ENCODE data around the gene TIMM22.
"Not testable (repeated sequence)": the region's sequence is repeated elsewhere in the genome, so short reads cannot be mapped to it uniquely, and the experiment has no call there.

TIMM22 gene

DNA sequence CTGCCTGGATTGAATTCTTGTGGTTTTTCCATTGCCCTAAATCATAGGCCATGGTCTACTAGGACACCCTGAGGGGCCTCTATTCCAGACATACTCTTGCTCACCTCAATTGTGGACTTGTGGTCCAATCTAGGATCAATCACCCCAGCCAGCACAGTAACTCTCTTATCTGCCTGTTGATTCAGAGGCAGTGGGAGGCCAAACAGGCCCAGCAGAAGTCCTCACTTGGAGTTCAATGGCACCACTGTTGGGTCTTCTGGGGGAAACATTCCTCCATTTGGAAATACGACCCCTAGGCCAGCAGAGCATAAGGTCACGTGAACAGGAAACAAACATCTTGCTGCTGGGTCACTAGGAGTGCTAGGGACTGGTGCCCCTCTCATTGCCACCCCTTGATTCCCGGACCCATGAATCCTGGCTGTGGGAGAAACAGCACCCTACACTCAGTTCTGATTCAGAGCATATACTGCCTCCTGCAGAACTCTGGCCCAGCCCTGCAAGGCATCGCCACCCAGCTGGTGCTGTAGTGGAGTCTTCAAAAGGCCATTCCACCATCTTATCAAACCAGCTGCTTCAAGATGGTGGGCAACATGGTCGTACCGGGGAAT, 10.5 kb upstream of the TIMM22 start:
- Histone ChIP-seq H3K9ac (ENCODE audit: insufficient read length) (no peak overlapping the region), H3K36me3 (ENCODE audit: insufficient read depth, low read length) (no peaks in the 10 kb centered on the region), H3K27ac (no peak overlapping the region), H3K9me3 (ENCODE audit: low read depth, low read length) (no peaks in the 10 kb centered on the region), H3K4me3 (no peak overlapping the region)
- TF ChIP-seq EZH2 (IDR thresholded peaks at IDR 0.05) (no peak), POLR2AphosphoS5 (IDR thresholded peaks at IDR 0.05; ENCODE audit: borderline replicate concordance, low read depth, low read length) (no peak), FOXP2 (optimal IDR thresholded peaks at IDR 0.05; ENCODE audit: control extremely low read depth, extremely low read length, insufficient read depth) (no peak)
- no peak for DNase-seq (ENCODE audit: low read depth, low spot score)

DNA sequence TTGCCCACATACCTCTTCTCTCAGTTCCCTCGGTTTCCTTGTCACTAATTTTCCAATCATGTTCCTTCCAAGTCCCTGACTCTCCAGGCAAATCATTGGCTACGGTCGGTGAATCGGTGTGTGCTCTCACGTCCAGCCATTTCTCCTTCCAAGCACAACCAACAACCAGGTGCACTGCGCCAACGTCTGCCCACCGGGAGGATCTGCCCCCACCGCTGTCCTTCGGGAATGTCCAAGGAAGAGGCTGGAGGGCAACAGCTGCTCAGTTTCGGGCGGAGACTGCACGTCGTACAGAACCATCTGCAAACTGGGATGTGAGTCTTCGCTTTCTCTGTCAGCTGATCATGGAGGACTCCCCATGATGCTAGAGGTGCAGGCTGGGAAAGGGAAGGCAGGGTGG, 9.0 kb upstream of the TIMM22 start:
- no peaks in the 10 kb centered on the region for H3K36me3 ChIP-seq (ENCODE audit: insufficient read depth, low read length)
- no peak overlapping the region for H3K27ac ChIP-seq
- TF ChIP-seq POLR2AphosphoS5 (IDR thresholded peaks at IDR 0.05; ENCODE audit: borderline replicate concordance, low read depth, low read length) (no peak), EZH2 (IDR thresholded peaks at IDR 0.05) (no peak), FOXP2 (optimal IDR thresholded peaks at IDR 0.05; ENCODE audit: control extremely low read depth, extremely low read length, insufficient read depth) (no peak)
- H3K4me3 ChIP-seq: no peak overlapping the region
- H3K9me3 ChIP-seq (ENCODE audit: low read depth, low read length): no peaks in the 10 kb centered on the region
- no peak overlapping the region for H3K9ac ChIP-seq (ENCODE audit: insufficient read length)
- DNase-seq (ENCODE audit: low read depth, low spot score): no peak

DNA sequence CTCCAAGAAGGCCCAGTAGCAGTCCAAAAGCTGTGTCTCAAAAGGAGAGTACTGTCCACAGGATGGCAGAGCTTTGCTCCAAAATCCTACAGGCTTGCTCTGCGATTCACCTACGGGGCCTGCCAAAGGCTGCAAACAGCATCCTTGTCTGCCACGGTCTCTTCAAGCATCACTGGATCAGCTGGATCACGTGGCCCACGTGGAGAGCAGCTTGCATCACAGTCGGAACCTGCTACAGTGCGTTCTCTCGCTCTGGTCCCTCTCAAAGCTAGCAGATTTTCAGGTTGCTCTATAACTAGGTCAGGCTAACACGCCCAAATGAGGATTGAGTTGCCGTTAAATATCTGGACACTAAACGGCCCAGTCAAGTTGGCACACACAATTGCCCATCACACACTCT, 8.4 kb upstream of the TIMM22 start:
- Histone ChIP-seq H3K4me3 (no peak overlapping the region), H3K36me3 (ENCODE audit: insufficient read depth, low read length) (no peaks in the 10 kb centered on the region), H3K9me3 (ENCODE audit: low read depth, low read length) (no peaks in the 10 kb centered on the region), H3K27ac (no peak overlapping the region), H3K9ac (ENCODE audit: insufficient read length) (no peak overlapping the region)
- no peak for TF ChIP-seq EZH2 (IDR thresholded peaks at IDR 0.05)
- TF ChIP-seq POLR2AphosphoS5 (IDR thresholded peaks at IDR 0.05; ENCODE audit: borderline replicate concordance, low read depth, low read length): no peak
- no peak for TF ChIP-seq FOXP2 (optimal IDR thresholded peaks at IDR 0.05; ENCODE audit: control extremely low read depth, extremely low read length, insufficient read depth)
- DNase-seq (ENCODE audit: low read depth, low spot score): no peak

DNA sequence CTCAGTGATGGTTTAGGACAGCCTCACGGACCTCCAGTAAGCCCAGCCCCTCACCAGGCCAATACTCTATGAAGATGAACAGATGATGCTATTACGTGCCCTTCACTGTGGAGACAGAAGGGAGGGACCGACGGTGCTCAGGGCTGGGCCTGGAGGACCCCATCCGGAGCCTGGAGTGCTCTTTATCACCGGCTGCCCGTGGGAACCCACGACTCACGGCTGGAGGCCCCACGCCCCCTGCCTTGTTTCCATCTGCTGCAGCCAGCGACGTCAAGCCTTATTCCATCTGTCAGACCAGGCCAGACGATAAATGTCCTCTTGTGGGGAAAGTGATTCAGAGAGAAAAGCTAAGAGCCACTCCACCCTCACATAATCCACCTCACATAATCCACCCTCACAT, 4.0 kb upstream of the TIMM22 start:
- Histone ChIP-seq H3K9ac (ENCODE audit: insufficient read length) (no peak overlapping the region), H3K9me3 (ENCODE audit: low read depth, low read length) (no peaks in the 10 kb centered on the region), H3K4me3 (no peak overlapping the region), H3K27ac (no peak overlapping the region), H3K36me3 (ENCODE audit: insufficient read depth, low read length) (no peaks in the 10 kb centered on the region)
- TF ChIP-seq FOXP2 (optimal IDR thresholded peaks at IDR 0.05; ENCODE audit: control extremely low read depth, extremely low read length, insufficient read depth): no peak
- TF ChIP-seq EZH2 (IDR thresholded peaks at IDR 0.05): no peak
- no peak for TF ChIP-seq POLR2AphosphoS5 (IDR thresholded peaks at IDR 0.05; ENCODE audit: borderline replicate concordance, low read depth, low read length)
- no peak for DNase-seq (ENCODE audit: low read depth, low spot score)

DNA sequence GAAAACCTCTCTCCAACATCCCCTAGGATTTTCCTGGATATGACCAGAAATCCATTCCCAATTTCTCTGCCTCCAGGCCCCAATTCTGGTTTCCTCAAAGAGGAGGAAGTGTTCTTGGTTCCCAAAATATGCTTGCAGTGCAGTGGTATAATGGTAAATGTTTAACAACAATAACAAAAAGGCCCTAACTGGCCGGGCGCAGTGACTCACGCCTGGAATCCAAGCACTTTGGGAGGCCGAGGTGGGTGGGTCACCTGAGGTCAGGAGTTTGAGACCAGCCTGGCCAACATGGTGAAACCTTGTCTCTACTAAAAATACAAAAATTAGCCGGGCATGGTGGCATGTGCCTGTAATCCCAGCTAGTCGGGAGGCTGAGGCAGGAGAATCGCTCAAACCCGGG, 1.6 kb upstream of the TIMM22 start:
- not testable (repeated sequence) for H3K4me3 ChIP-seq; H3K9ac ChIP-seq (ENCODE audit: insufficient read length); H3K27ac ChIP-seq; H3K36me3 ChIP-seq (ENCODE audit: insufficient read depth, low read length); H3K9me3 ChIP-seq (ENCODE audit: low read depth, low read length); DNase-seq (ENCODE audit: low read depth, low spot score)

DNA sequence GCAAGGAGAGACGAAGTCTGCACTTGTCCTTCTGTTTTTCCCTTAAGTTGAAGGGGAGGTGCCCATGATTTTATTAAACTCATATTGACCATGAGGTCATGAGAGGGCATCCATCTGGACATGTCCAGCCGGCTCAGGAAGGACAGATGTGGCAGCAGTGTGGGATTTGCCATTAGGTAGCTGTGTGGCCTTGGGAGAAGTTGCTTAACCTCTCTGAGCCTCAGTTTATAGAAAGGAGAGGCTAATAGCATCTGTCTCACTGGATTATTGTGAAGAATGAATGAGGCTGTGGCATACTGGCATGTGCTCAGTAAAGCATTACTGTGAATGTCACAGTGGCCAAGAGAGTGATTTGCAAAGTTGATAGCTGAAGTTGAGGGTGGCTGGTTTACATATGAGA, 1.2 kb downstream of the TIMM22 start:
- no peak for DNase-seq (ENCODE audit: low read depth, low spot score)
- peak overlapping the region; percentile 100 for H3K9ac ChIP-seq (ENCODE audit: insufficient read length)
- TF ChIP-seq POLR2AphosphoS5 (IDR thresholded peaks at IDR 0.05; ENCODE audit: borderline replicate concordance, low read depth, low read length): no peak
- TF ChIP-seq FOXP2 (optimal IDR thresholded peaks at IDR 0.05; ENCODE audit: control extremely low read depth, extremely low read length, insufficient read depth): no peak
- no peak for TF ChIP-seq EZH2 (IDR thresholded peaks at IDR 0.05)
- H3K36me3 ChIP-seq (ENCODE audit: insufficient read depth, low read length): peaks cover 32% of the 10 kb centered on the region
- H3K9me3 ChIP-seq (ENCODE audit: low read depth, low read length): no peaks in the 10 kb centered on the region
- H3K4me3 ChIP-seq: peak overlapping the region; percentile 100
- no peak overlapping the region for H3K27ac ChIP-seq

DNA sequence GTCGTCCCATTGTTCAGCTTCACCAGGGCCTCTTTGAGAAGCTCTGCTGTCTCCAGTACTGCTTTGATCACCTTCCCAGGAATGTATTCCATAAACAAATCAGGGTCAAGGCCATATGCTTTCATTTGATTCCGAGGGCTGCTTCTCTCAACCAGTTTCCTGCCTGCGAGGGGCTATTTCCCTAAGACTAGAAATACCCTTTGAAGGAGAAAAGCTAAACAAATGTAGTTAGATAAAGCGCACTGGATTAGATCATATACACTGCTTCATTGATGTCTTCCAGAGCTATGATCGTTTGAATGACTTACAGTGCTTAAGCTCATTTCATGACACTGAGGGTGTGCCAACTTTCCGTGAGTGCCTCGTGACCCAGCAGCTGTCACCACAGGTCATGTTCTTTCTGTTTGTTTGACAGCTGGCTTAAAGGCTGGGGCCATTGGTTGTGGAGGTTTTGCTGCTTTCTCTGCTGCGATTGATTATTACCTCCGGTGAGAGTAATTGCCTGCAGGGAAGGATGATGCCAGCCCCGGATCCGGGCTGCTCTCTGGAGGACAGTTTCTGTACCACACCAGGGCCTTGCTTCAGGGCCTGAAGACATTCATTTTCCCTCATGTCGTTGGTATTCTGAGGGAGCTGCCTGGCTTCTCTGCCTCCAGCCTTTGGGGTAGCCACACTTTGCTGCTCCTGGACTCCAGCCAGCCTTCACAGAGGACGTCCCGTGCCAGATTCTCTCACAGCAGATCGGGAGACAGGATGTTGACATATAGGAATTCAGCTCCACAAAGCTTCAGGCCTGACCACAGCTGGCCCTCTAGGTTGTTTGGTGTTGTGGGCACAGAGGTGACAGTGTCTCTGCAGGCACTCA, 3.9 kb downstream of the TIMM22 start:
- H3K9ac ChIP-seq (ENCODE audit: insufficient read length): no peak overlapping the region
- no peaks in the 10 kb centered on the region for H3K9me3 ChIP-seq (ENCODE audit: low read depth, low read length)
- no peak for DNase-seq (ENCODE audit: low read depth, low spot score)
- peaks cover 39% of the 10 kb centered on the region for H3K36me3 ChIP-seq (ENCODE audit: insufficient read depth, low read length)
- TF ChIP-seq EZH2 (IDR thresholded peaks at IDR 0.05) (no peak), FOXP2 (optimal IDR thresholded peaks at IDR 0.05; ENCODE audit: control extremely low read depth, extremely low read length, insufficient read depth) (no peak), POLR2AphosphoS5 (IDR thresholded peaks at IDR 0.05; ENCODE audit: borderline replicate concordance, low read depth, low read length) (no peak)
- no peak overlapping the region for H3K27ac ChIP-seq
- H3K4me3 ChIP-seq: no peak overlapping the region

DNA sequence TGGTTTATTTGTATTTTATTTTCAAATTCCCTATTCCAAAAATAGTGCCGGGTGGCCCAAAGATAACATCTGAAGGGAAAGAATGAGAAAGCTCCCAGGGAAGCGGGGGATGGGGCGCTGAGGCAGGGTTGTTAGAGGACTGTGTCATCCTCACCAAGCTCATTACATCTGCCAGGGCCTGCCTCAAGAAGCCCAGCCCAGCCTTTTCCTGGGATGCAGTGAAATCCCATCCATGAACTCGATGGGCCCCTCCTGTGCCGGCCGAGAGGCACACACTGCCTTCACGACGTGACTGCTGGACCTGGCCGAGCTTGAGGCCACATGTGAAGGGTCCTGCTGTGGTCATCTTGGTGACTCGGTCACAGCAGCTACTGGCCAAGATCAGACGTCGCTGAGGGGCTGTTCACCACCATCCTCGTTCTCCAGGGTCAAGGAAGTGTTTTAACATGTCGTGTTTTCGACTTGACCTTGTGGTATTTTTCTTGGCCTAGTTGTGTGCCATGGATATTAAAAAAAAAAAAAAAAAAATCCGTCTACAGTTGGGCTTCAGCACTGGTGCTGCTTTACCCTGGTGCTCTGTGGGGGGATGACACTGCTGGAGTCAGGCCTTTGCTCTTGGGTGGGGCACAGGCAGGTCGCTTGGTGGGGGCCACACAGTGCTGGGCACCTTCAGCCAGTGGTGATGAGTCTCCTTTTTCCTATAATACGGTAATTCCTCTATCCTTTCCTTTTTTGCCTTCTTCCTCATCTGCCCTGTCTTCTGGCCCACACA, 4.9 kb downstream of the TIMM22 start:
- H3K36me3 ChIP-seq (ENCODE audit: insufficient read depth, low read length): peaks cover 39% of the 10 kb centered on the region
- H3K4me3 ChIP-seq: no peak overlapping the region
- TF ChIP-seq EZH2 (IDR thresholded peaks at IDR 0.05): no peak
- no peak for TF ChIP-seq FOXP2 (optimal IDR thresholded peaks at IDR 0.05; ENCODE audit: control extremely low read depth, extremely low read length, insufficient read depth)
- TF ChIP-seq POLR2AphosphoS5 (IDR thresholded peaks at IDR 0.05; ENCODE audit: borderline replicate concordance, low read depth, low read length): no peak
- no peak overlapping the region for H3K27ac ChIP-seq
- DNase-seq (ENCODE audit: low read depth, low spot score): no peak
- no peaks in the 10 kb centered on the region for H3K9me3 ChIP-seq (ENCODE audit: low read depth, low read length)
- H3K9ac ChIP-seq (ENCODE audit: insufficient read length): no peak overlapping the region
